ENCODE measurements around the gene CACNA1D.
A peak's percentile ranks its signal among the peaks of the same experiment; 100 is the strongest.

The CACNA1D gene

DNA sequence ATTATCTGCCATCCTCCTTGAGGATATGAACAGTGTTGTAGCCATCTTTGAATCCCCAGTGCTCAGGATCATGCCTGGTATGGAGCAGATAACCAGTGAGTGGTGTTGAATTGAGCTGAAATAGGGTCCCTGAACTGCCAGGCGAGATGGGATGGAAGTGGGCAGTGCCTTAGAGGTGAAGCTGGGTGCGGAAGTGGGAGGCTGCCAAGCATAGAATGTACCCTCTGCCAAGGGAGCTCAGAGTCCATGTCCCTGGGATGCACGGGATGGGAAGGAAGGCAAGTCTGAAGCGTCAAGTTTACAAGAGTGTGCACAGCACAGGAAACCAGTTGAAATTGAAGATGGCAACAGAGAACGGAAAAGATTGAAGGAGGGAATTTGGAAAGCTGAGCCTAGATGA is 147.0 kb downstream of the CACNA1D start:
- no peak overlapping the region for H3K4me3 ChIP-seq (ENCODE audit: low read length)
- TF ChIP-seq, protein P1, sequence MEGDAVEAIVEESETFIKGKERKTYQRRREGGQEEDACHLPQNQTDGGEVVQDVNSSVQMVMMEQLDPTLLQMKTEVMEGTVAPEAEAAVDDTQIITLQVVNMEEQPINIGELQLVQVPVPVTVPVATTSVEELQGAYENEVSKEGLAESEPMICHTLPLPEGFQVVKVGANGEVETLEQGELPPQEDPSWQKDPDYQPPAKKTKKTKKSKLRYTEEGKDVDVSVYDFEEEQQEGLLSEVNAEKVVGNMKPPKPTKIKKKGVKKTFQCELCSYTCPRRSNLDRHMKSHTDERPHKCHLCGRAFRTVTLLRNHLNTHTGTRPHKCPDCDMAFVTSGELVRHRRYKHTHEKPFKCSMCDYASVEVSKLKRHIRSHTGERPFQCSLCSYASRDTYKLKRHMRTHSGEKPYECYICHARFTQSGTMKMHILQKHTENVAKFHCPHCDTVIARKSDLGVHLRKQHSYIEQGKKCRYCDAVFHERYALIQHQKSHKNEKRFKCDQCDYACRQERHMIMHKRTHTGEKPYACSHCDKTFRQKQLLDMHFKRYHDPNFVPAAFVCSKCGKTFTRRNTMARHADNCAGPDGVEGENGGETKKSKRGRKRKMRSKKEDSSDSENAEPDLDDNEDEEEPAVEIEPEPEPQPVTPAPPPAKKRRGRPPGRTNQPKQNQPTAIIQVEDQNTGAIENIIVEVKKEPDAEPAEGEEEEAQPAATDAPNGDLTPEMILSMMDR (conservative IDR thresholded peaks at IDR 0.05; ENCODE audit: low read depth, low read length): no peak
- no peak for DNase-seq (ENCODE audit: low read depth)

DNA sequence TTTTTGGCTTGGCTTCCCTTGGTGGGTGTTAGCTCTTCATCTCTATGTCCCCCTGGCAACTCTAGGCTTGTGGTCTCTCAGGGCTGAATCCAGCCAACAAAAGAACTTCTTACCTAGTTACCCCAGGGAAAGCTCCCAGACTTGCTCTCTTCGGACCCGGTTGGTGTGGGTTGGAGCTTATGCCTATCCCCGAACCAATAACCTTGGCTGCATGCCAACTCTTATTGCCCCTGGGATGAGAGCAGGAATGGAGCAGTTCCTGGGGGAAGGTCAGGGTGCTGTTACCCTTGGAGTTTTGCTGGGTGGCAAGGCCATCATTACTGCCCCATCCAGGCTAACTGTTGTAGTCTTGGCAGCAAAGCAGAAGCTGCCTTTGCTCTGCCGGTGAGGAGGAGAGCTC is 147.8 kb downstream of the CACNA1D start:
- no peak overlapping the region for H3K4me3 ChIP-seq (ENCODE audit: low read length)
- no peak for DNase-seq (ENCODE audit: low read depth)
- TF ChIP-seq, protein P1 (conservative IDR thresholded peaks at IDR 0.05; ENCODE audit: low read depth, low read length): no peak

DNA sequence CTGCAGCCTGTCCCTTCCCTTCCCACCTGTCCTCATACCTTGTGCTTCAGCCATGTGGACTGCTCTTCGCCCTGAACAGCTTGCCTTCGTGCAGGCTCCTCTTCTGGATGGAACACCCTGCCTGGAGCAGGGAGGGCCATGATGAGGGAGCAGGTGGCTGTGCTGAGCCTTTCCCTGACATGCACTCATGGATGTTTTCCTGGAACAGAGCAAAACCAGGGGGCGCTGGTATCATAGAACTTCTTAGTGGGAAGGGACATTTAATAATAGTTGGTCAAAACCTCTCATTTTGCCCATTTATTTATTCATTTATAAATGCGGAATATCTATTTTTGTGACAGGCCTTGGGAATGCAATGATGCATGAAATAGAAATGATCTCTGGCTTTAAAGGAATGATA is 149.3 kb downstream of the CACNA1D start:
- no peak for DNase-seq (ENCODE audit: low read depth)
- TF ChIP-seq, protein P1 (conservative IDR thresholded peaks at IDR 0.05; ENCODE audit: low read depth, low read length): peak; percentile 19
- H3K4me3 ChIP-seq (ENCODE audit: low read length): no peak overlapping the region

DNA sequence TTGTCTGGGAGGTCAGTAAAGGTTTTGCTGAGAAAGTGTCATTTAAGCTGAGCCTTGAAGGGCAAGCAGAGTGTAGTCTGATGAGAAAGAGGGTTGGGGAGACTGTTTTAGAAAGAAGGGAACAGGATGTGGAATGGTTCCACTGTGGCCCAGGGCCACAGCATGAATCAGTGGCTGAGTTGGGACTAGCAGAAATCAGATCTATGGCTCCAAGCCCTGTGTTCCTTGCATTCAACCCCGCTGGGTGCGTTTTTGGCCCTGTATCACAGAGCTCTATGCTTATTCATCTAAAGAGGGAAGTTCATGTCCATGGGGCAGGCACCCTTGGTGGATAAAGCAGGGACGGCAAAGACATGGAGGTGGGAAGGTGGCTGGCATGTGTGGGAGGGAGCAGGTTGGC is 151.3 kb downstream of the CACNA1D start:
- no peak overlapping the region for H3K4me3 ChIP-seq (ENCODE audit: low read length)
- TF ChIP-seq, protein P1 (conservative IDR thresholded peaks at IDR 0.05; ENCODE audit: low read depth, low read length): no peak
- DNase-seq (ENCODE audit: low read depth): no peak

DNA sequence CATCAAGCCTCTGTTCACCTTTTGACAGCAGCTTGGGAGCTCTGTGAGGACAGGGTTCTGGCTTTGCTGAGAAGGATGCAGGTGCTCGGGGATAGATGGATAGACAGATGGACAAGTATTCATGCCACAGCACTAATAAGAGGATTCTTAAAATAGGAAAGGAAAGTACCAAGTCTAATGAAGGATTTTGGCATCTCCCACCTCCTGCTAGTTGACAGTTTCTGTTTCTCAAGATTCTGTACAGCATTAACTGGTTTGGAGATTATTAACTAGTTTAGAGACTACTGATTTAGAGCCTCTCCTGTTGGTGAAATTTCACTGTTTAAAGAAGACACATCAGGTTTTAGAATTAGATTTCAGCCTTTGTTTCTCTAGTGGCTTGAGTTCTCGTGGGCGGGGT is 152.3 kb downstream of the CACNA1D start:
- H3K4me3 ChIP-seq (ENCODE audit: low read length): no peak overlapping the region
- no peak for DNase-seq (ENCODE audit: low read depth)
- TF ChIP-seq, protein P1 (conservative IDR thresholded peaks at IDR 0.05; ENCODE audit: low read depth, low read length): no peak

DNA sequence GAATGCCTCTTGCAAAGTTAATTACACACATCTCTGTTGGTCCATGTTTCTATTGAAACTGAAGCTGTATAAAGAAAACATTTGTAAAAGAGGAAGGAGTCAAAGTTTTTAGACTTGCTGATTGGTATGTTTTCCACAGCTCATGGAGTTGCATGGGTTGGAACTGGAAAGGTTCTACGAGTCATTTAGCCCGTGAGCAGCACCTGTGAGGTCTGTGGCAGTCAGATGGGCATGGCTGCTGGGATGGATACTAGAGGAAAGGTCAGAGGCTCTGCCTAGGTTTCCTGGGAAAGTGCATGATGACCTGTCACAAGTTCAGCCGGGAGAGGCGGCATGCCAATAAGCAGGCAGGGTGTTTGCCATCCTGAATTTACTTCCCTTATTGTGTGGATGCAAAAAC is 155.4 kb downstream of the CACNA1D start:
- DNase-seq (ENCODE audit: low read depth): no peak
- TF ChIP-seq, protein P1 (conservative IDR thresholded peaks at IDR 0.05; ENCODE audit: low read depth, low read length): no peak
- H3K4me3 ChIP-seq (ENCODE audit: low read length): no peak overlapping the region

DNA sequence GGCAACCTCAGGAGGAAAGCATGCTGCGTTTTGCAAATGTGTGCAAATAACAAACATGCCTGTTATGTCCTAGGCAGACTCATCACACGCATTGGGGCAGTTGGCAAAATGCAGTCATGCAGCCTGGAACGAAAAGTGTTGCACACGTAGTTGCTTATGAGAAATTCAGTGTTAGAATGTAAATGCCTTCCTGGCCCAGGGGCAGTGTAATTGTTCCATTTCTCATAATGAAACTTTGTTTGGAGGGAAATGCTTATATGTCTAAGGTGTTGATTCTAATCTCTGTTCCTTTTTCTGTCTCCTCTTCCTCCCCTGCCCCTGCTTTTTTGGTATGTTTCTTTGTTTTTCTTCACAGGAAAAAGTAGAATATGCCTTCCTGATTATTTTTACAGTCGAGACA is 156.0 kb downstream of the CACNA1D start:
- no peak for DNase-seq (ENCODE audit: low read depth)
- TF ChIP-seq, protein P1 (conservative IDR thresholded peaks at IDR 0.05; ENCODE audit: low read depth, low read length): no peak
- H3K4me3 ChIP-seq (ENCODE audit: low read length): no peak overlapping the region
